ENCODE data around the gene VIPR2.

DNA sequence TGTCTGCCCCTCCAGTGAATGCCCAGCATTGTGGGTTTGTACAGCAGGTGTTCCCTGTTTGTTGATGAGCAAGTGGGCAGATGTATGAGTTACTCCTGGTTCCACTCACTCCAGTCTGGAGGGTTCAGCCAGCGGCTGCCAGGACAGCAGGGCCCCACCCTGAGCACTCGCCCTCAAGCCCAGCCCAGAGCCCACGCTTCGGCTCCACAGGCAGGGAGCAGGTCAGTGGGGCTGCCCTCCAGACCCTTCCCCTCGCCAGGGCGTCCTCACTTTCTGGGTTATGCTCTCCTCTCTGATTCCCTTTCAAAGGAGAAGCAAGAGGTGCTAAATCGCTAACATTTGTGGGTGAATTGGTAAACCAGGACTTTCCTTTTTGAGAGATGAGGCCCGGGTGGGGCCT is 4.8 kb upstream of the VIPR2 start:
- TF ChIP-seq, protein P1, sequence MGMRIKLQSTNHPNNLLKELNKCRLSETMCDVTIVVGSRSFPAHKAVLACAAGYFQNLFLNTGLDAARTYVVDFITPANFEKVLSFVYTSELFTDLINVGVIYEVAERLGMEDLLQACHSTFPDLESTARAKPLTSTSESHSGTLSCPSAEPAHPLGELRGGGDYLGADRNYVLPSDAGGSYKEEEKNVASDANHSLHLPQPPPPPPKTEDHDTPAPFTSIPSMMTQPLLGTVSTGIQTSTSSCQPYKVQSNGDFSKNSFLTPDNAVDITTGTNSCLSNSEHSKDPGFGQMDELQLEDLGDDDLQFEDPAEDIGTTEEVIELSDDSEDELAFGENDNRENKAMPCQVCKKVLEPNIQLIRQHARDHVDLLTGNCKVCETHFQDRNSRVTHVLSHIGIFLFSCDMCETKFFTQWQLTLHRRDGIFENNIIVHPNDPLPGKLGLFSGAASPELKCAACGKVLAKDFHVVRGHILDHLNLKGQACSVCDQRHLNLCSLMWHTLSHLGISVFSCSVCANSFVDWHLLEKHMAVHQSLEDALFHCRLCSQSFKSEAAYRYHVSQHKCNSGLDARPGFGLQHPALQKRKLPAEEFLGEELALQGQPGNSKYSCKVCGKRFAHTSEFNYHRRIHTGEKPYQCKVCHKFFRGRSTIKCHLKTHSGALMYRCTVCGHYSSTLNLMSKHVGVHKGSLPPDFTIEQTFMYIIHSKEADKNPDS (CRISPR knock-in tag; IDR thresholded peaks at IDR 0.05) = no peak
- TF ChIP-seq POLR2A (IDR thresholded peaks at IDR 0.05; ENCODE audit: insufficient read depth in 1 of 2, low read depth in 2 of 2, low read length in 2 of 2) = no peak
- TF ChIP-seq, protein P2, sequence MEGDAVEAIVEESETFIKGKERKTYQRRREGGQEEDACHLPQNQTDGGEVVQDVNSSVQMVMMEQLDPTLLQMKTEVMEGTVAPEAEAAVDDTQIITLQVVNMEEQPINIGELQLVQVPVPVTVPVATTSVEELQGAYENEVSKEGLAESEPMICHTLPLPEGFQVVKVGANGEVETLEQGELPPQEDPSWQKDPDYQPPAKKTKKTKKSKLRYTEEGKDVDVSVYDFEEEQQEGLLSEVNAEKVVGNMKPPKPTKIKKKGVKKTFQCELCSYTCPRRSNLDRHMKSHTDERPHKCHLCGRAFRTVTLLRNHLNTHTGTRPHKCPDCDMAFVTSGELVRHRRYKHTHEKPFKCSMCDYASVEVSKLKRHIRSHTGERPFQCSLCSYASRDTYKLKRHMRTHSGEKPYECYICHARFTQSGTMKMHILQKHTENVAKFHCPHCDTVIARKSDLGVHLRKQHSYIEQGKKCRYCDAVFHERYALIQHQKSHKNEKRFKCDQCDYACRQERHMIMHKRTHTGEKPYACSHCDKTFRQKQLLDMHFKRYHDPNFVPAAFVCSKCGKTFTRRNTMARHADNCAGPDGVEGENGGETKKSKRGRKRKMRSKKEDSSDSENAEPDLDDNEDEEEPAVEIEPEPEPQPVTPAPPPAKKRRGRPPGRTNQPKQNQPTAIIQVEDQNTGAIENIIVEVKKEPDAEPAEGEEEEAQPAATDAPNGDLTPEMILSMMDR (CRISPR knock-in tag; IDR thresholded peaks at IDR 0.05) = no peak
- TF ChIP-seq, protein P3, sequence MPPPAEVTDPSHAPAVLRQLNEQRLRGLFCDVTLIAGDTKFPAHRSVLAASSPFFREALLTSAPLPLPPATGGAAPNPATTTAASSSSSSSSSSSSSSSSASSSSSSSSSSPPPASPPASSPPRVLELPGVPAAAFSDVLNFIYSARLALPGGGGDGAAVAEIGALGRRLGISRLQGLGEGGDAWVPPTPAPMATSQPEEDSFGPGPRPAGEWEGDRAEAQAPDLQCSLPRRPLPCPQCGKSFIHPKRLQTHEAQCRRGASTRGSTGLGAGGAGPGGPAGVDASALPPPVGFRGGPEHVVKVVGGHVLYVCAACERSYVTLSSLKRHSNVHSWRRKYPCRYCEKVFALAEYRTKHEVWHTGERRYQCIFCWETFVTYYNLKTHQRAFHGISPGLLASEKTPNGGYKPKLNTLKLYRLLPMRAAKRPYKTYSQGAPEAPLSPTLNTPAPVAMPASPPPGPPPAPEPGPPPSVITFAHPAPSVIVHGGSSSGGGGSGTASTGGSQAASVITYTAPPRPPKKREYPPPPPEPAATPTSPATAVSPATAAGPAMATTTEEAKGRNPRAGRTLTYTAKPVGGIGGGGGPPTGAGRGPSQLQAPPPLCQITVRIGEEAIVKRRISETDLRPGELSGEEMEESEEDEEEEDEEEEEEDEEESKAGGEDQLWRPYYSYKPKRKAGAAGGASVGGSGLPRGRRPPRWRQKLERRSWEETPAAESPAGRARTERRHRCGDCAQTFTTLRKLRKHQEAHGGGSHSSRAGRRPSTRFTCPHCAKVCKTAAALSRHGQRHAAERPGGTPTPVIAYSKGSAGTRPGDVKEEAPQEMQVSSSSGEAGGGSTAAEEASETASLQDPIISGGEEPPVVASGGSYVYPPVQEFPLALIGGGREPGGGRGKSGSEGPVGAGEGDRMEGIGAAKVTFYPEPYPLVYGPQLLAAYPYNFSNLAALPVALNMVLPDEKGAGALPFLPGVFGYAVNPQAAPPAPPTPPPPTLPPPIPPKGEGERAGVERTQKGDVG (CRISPR knock-in tag; IDR thresholded peaks at IDR 0.05; ENCODE audit: borderline replicate concordance) = no peak
- no peak for TF ChIP-seq MXI1 (IDR thresholded peaks at IDR 0.05; ENCODE audit: borderline replicate concordance, low read depth, low read length)
- no peak for TF ChIP-seq SP2 (CRISPR knock-in tag; IDR thresholded peaks at IDR 0.05)
- no peak for TF ChIP-seq ZBTB20 (CRISPR knock-in tag; IDR thresholded peaks at IDR 0.05; ENCODE audit: borderline replicate concordance, low read depth)
- TF ChIP-seq CBX1 (IDR thresholded peaks at IDR 0.05; ENCODE audit: low read depth) = no peak
- no peak for TF ChIP-seq NR3C1 (CRISPR knock-in tag; IDR thresholded peaks at IDR 0.05)
- TF ChIP-seq, protein P4, sequence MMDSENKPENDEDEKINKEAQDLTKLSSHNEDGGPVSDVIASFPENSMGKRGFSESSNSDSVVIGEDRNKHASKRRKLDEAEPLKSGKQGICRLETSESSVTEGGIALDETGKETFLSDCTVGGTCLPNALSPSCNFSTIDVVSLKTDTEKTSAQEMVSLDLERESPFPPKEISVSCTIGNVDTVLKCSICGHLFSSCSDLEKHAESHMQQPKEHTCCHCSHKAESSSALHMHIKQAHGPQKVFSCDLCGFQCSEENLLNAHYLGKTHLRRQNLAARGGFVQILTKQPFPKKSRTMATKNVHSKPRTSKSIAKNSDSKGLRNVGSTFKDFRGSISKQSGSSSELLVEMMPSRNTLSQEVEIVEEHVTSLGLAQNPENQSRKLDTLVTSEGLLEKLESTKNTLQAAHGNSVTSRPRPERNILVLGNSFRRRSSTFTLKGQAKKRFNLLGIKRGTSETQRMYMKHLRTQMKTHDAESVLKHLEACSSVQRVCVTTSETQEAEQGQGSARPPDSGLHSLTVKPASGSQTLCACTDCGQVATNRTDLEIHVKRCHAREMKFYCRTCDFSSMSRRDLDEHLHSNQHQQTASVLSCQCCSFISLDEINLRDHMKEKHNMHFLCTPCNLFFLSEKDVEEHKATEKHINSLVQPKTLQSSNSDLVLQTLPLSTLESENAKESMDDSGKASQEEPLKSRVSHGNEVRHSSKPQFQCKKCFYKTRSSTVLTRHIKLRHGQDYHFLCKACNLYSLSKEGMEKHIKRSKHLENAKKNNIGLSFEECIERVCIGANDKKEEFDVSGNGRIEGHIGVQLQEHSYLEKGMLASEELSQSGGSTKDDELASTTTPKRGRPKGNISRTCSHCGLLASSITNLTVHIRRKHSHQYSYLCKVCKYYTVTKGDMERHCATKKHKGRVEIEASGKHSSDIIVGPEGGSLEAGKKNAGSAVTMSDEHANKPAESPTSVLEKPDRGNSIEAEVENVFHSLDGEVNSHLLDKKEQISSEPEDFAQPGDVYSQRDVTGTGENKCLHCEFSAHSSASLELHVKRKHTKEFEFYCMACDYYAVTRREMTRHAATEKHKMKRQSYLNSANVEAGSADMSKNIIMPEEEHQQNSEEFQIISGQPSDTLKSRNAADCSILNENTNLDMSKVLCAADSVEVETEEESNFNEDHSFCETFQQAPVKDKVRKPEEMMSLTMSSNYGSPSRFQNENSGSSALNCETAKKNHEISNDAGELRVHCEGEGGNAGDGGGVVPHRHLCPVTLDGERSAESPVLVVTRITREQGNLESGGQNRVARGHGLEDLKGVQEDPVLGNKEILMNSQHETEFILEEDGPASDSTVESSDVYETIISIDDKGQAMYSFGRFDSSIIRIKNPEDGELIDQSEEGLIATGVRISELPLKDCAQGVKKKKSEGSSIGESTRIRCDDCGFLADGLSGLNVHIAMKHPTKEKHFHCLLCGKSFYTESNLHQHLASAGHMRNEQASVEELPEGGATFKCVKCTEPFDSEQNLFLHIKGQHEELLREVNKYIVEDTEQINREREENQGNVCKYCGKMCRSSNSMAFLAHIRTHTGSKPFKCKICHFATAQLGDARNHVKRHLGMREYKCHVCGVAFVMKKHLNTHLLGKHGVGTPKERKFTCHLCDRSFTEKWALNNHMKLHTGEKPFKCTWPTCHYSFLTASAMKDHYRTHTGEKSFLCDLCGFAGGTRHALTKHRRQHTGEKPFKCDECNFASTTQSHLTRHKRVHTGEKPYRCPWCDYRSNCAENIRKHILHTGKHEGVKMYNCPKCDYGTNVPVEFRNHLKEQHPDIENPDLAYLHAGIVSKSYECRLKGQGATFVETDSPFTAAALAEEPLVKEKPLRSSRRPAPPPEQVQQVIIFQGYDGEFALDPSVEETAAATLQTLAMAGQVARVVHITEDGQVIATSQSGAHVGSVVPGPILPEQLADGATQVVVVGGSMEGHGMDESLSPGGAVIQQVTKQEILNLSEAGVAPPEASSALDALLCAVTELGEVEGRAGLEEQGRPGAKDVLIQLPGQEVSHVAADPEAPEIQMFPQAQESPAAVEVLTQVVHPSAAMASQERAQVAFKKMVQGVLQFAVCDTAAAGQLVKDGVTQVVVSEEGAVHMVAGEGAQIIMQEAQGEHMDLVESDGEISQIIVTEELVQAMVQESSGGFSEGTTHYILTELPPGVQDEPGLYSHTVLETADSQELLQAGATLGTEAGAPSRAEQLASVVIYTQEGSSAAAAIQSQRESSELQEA (CRISPR knock-in tag; IDR thresholded peaks at IDR 0.05; ENCODE audit: not compliant biosample characterization) = no peak
